Activated T-cell treated with anti-CD3 and anti-CD28 coated beads, Interleukin-2, amount 50 U/mL, for 72 hours (primary cell): ENCODE results near the gene CPEB4. TPM values are rescaled to one million over a fixed set of nuclear protein-coding genes. Genes with fewer than 3 reads are reported as not detected.

ENCODE experiments used
- total RNA-seq, 2 donors: library from RNA; stranded (reverse); gene quantifications; one replicate each; pipeline ENCODE4 v1.2.3, GENCODE V29; 2022

CPEB4 gene
- total RNA-seq, 2 donors from 2014 or later, result 14.4 to 19.0 TPM

Other genes starting within 250 kb of the CPEB4 start
- not detected for gene C5orf47, start 100.8 kb downstream of the CPEB4 start, total RNA-seq
- not detected for gene NSG2, start 157.4 kb downstream of the CPEB4 start, total RNA-seq